Small intestine (tissue), 7 donors: Measurements from ENCODE around the gene CLCC1. TPM values are rescaled to one million over a fixed set of nuclear protein-coding genes. Genes with fewer than 3 reads are reported as not detected.
A peak's percentile ranks its signal among the peaks of the same experiment; 100 is the strongest.
"Not testable (repeated sequence)": the region's sequence is repeated elsewhere in the genome, so short reads cannot be mapped to it uniquely, and the experiment has no call there.

ENCODE experiments used
- DNase-seq, 2 donors: peaks; one replicate each; pipeline versions ENCODE4 v3.0.0 to v3.0.0-alpha.2; 2013
- FAIRE-seq: peaks from 2 replicates; lab custom pipeline; 2012; peaks lifted over from hg19 to GRCh38; lab: Jason Lieb, UNC
- H3K27ac ChIP-seq, 3 donors: one replicate each; pipeline ENCODE4 v1.5.1; 2013; ENCODE audit warnings: low read length in 2 of 3, mild to moderate bottlenecking in 2 of 3, control low read depth in 1 of 3, inconsistent platforms in 1 of 3, low read depth in 1 of 3, moderate library complexity in 1 of 3
- H3K27me3 ChIP-seq, 3 donors: one replicate each; pipeline ENCODE4 v1.6.1; 2013; ENCODE audit warnings: low read length in 3 of 3, inconsistent platforms in 1 of 3; ENCODE audit not compliant: control insufficient read depth in 3 of 3, insufficient read depth in 3 of 3
- H3K36me3 ChIP-seq, 3 donors: one replicate each; pipeline ENCODE4 v1.6.1; 2013; ENCODE audit warnings: low read length in 3 of 3, inconsistent platforms in 1 of 3, low read depth in 1 of 3, mild to moderate bottlenecking in 1 of 3, moderate library complexity in 1 of 3; ENCODE audit not compliant: control insufficient read depth in 3 of 3, insufficient read depth in 2 of 3
- H3K4me1 ChIP-seq, 3 donors: one replicate each; pipeline ENCODE4 v1.6.1; 2013; ENCODE audit warnings: low read length in 2 of 3, inconsistent platforms in 1 of 3, low read depth in 1 of 3, mild to moderate bottlenecking in 1 of 3, moderate library complexity in 1 of 3; ENCODE audit not compliant: control insufficient read depth in 3 of 3, insufficient read depth in 2 of 3
- H3K4me3 ChIP-seq, 3 donors: one replicate each; pipeline ENCODE4 v1.5.1; 2013; ENCODE audit warnings: low read length in 3 of 3, control low read depth in 1 of 3, inconsistent platforms in 1 of 3, low read depth in 1 of 3, mild to moderate bottlenecking in 1 of 3, moderate library complexity in 1 of 3
- H3K9me3 ChIP-seq, 2 donors: one replicate each; pipeline ENCODE4 v1.6.1; 2013; ENCODE audit warnings: low read depth in 1 of 2, low read length in 1 of 2; ENCODE audit not compliant: control insufficient read depth in 2 of 2, insufficient read depth in 1 of 2
- WGBS, 3 donors: extraction: QIAGEN DNeasy Blood & Tissue Kit; methylation state at CpG; one replicate each; pipeline ENCODE4 v1.1.7; 2013; 5-methylcytosine and 5-hydroxymethylcytosine counted together
- polyA plus RNA-seq, 4 donors: library from polyadenylated mRNA; stranded (reverse) in 3 of 4; unstranded in 1 of 4; fragments of 200-250 nt in 3 of 4; fragments of 120-200 nt in 1 of 4; gene quantifications; one replicate each; pipeline versions ENCODE4 v1.2.1 to v1.2.3, GENCODE V29; 2013
- donor health status: healthy with polysubstance abuse.
- donor health status: control.
- donor health status: control.
- donor health status: Bipolar disorder and iron deficiency.
- donor health status: healthy.

CLCC1 gene
- polyA plus RNA-seq, 4 donors, result 2.2 to 23.6 (median 8.1) TPM

DNA sequence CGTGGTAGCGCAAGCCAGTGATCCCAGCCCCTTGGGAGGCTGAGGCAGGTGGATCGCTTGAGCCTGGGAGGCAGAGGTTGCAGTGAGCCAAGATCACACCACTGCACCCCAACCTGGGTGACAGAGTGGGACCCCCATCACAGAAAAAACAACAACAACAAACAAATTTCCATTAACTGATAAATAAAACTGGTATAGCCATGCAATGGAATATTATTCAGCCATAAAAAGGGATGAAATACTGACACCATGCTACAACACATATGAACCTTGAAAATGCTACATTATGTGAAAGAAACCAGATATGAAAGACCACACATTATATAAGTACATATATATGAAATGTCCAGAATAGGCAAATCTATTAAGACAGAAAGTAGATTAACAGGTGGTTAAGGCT is 12.0 kb downstream of the CLCC1 start:
- Histone ChIP-seq H3K27ac (no peak overlapping the region), H3K4me1 (no peaks in the 10 kb centered on the region), H3K27me3 (no peaks in the 10 kb centered on the region), H3K9me3 (no peaks in the 10 kb centered on the region), H3K36me3 (peaks cover 2 to 26% (median 2%) of the 10 kb centered on the region in 3 donors), H3K4me3 (no peak overlapping the region)
- DNase-seq (no peak), FAIRE-seq (no peak)
- WGBS, 3 donors, result 96 to 99% (median 98%) methylated on average over 3 of the region's 3 CpGs

DNA sequence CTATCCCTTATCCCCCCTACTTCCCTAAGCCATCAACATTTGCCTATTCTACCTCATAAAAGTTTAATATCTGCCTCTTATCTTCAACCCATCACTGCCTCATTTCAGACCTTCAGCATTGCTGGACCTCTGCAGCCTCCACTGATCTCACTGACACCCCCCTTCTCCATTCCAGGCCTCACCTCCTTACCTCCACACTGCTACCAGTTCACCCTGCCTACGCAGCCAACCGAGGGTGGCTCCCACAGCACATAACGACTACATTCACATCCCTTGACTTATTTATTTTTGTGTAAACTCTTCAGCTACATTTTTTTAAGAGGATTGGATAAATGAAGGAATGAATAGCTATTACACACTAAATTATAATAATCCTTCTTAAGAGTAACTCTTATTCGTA is 14.2 kb downstream of the CLCC1 start:
- Histone ChIP-seq H3K4me3 (no peak overlapping the region), H3K9me3 (no peaks in the 10 kb centered on the region), H3K4me1 (no peaks in the 10 kb centered on the region), H3K27me3 (no peaks in the 10 kb centered on the region), H3K36me3 (peaks cover 2 to 18% (median 2%) of the 10 kb centered on the region in 3 donors), H3K27ac (no peak overlapping the region)
- DNase-seq, result no peak
- FAIRE-seq, result no peak
- WGBS, 3 donors, result 78 to 92% (median 88%) methylated on average over 4 of the region's 4 CpGs

DNA sequence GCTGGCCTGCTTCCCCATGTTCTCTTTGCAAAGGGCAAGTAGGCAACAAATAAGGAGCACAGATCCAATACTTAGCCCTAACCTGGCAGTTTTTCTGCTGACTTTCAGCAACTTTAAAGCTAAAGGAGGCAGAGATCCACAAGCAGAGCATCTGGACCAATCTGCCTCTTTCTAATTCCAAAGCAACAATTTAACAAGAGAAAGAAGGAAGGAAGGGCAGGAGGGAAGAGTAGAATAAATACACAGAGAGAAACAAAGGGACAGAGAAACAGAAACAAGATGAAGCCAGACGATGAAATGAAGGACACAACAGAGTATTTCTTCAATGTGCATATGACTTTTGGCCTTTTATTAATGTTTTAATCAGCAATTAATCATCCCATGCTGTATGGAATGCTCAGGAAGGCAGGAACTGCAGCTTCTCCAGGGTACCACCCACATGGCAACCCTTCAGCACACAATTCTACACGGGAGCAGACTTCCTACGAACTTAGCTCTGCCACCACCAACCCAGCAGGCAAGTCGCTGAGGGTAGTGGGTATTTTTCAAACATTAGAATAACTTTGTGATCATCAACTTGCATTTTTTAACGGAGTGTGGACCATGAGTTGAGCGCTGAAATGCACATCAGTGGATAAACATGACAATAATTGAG is 15.3 kb downstream of the CLCC1 start:
- no peak for FAIRE-seq
- peak in 1 of 2 donors; percentile 19 for DNase-seq
- H3K36me3 ChIP-seq, result peaks cover 2 to 17% (median 2%) of the 10 kb centered on the region in 3 donors
- no peaks in the 10 kb centered on the region for H3K9me3 ChIP-seq
- WGBS, 3 donors, result 36 to 44% (median 37%) methylated on average over 6 of the region's 6 CpGs
- no peak overlapping the region for H3K4me3 ChIP-seq
- no peaks in the 10 kb centered on the region for H3K4me1 ChIP-seq
- H3K27me3 ChIP-seq, result no peaks in the 10 kb centered on the region
- H3K27ac ChIP-seq, result no peak overlapping the region

DNA sequence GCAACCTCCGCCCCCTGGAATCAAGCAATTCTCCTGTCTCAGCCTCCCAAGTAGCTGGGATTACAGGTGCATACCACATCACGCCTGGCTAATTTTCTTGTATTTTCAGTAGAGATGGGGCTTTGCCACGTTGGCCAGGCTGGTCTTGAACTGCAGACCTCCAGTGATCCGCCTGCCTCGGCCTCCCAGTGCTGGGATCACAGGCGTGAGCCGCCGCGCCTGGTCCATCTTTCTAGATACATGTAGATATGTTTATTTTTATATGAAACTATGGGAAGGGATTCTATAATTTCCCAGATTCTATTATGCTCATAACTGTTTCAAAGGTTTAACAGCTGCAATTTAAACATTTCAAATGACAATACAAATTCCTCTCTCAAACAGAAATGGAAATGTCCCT is 27.1 kb downstream of the CLCC1 start:
- 93 to 97% (median 97%) methylated on average over 9 of the region's 9 CpGs for WGBS, 3 donors
- H3K27ac ChIP-seq, result no peak overlapping the region
- no peaks in the 10 kb centered on the region for H3K4me1 ChIP-seq
- DNase-seq (no peak), FAIRE-seq (no peak)
- H3K36me3 ChIP-seq, result peaks cover 14 to 37% (median 22%) of the 10 kb centered on the region in 3 donors
- no peak overlapping the region for H3K4me3 ChIP-seq
- no peaks in the 10 kb centered on the region for H3K27me3 ChIP-seq
- H3K9me3 ChIP-seq, result no peaks in the 10 kb centered on the region

DNA sequence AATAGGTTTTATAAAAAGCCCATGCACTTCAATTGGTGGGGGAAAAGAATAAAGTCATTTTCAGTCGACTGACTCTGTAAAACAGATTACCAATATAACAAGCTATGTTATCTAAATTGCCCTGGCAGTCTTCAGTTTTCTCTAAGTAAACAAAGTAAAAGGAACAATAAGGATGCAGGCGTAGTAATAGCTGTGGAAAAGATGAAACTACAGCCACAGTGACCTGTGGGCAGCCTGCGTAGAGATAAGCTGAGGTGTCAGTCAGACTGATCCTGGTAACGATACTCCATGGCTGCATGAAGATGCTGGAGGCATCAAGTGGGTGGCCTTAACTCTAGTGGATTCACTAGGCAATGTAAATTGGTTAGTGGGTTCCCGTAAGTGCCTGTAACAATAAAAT is 29.3 kb downstream of the CLCC1 start:
- 66 to 81% (median 71%) methylated on average over 5 of the region's 5 CpGs for WGBS, 3 donors
- DNase-seq, result no peak
- Histone ChIP-seq H3K27me3 (no peaks in the 10 kb centered on the region), H3K27ac (no peak overlapping the region), H3K4me3 (no peak overlapping the region), H3K36me3 (peaks cover 14 to 45% (median 18%) of the 10 kb centered on the region in 3 donors), H3K9me3 (no peaks in the 10 kb centered on the region), H3K4me1 (no peaks in the 10 kb centered on the region)
- no peak for FAIRE-seq

DNA sequence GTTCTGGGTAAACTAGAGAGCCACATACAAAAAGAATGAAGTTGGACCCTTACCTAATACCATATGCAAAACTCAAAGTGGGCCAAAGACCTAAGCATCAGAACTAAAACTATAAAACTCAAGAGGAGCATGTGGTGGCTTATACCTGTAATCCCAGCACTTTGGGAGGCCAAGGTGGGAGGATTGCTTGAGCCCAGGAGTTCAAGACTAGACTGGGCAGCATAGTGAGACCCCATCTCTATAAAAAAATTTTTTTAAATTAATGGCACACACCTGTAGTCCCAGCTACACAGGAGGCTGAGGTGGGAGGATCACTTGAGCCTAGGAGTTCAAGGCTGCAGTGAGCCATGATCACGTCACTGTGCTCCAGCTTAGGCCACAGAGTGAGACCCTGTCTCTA is 35.7 kb downstream of the CLCC1 start:
- not testable (repeated sequence) for FAIRE-seq
- peaks cover 4 to 26% (median 7%) of the 10 kb centered on the region in 3 donors for H3K36me3 ChIP-seq
- 100% methylated on average over 1 of the region's 1 CpG for WGBS, 3 donors

DNA sequence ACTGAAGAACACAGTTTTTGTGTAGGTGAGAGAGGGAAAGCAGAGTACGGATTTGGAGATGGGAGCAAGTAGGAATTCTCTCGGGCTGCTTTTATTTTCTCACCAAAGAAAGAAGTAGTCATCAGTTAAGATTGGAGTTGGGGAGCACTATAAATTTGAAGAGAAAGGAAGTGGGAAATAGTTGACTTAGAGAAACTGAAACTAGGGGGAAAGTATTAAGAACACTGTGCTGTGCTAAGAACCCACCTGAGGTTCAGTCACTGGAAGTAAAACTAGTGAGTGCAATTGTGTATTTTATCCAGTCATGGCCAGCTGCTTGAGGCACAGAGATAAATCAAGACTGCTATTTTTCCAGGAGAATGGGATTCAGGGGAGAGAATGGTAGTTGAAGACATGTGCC is 37.4 kb downstream of the CLCC1 start:
- FAIRE-seq (no peak), DNase-seq (no peak)
- no peak overlapping the region for H3K27ac ChIP-seq
- H3K4me1 ChIP-seq, result no peaks in the 10 kb centered on the region
- H3K9me3 ChIP-seq, result no peaks in the 10 kb centered on the region
- 95 to 98% (median 96%) methylated on average over 2 of the region's 2 CpGs for WGBS, 3 donors
- H3K4me3 ChIP-seq, result no peak overlapping the region
- no peaks in the 10 kb centered on the region for H3K27me3 ChIP-seq
- H3K36me3 ChIP-seq, result peaks cover 2 to 22% (median 5%) of the 10 kb centered on the region in 3 donors

More for the DNA sequence above, 35.7 kb downstream of the CLCC1 start:
- H3K4me3 ChIP-seq, H3K27me3 ChIP-seq, H3K9me3 ChIP-seq, DNase-seq, H3K4me1 ChIP-seq, H3K27ac ChIP-seq: not testable (repeated sequence)

DNA sequence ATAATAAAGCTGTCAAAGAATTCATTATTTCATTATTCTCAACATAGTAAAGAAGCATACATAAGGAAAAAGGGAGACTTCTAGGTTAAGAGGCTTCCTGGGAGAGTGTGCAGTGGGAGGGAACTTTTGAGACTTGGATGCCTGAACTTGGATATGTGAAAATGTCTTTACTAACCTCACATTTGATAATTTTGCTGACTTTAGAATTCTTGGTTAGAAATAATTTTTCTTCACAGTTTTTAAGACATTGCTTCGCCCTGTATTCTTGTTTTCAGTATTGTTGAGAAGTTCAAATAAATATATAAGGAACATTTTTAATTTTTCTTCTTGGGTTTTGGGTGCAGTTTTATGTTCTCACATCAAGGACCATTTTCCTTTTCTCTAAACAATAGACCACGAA is 46.5 kb downstream of the CLCC1 start:
- no peak for FAIRE-seq
- 92 to 98% (median 95%) methylated on average over 2 of the region's 2 CpGs for WGBS, 3 donors
- Histone ChIP-seq H3K4me1 (no peaks in the 10 kb centered on the region), H3K27ac (no peak overlapping the region), H3K27me3 (no peaks in the 10 kb centered on the region), H3K9me3 (no peaks in the 10 kb centered on the region), H3K36me3 (peaks cover 0 to 4% (median 0%) of the 10 kb centered on the region in 3 donors), H3K4me3 (no peak overlapping the region)
- DNase-seq, result no peak
